ENCODE results near the gene SLC1A4. TPM values are rescaled to one million over a fixed set of nuclear protein-coding genes. Genes with fewer than 3 reads are reported as not detected.

SLC1A4 gene
- total RNA-seq, 3 donors from 2014 or later, result 9.1 to 31.5 (median 11.4) TPM

DNA sequence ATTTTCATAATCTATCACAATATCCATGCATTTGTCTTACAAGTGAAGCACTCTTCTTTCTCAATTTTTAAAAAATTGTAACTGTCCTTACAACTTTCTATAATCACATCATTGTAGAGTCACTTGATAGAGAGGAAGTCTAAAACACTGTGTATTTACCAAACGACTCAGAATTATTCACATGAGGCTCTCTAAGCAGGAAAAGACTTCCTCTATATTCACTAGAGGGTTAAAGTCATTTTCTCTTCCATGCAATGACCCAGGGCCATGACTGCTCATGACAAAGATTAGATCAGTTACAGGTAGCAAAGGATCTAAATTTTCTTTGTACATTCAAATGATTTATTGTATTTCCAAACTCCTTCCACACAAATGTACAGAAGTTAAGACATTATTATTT, 9.0 kb upstream of the SLC1A4 start:
- TF ChIP-seq, protein P1, sequence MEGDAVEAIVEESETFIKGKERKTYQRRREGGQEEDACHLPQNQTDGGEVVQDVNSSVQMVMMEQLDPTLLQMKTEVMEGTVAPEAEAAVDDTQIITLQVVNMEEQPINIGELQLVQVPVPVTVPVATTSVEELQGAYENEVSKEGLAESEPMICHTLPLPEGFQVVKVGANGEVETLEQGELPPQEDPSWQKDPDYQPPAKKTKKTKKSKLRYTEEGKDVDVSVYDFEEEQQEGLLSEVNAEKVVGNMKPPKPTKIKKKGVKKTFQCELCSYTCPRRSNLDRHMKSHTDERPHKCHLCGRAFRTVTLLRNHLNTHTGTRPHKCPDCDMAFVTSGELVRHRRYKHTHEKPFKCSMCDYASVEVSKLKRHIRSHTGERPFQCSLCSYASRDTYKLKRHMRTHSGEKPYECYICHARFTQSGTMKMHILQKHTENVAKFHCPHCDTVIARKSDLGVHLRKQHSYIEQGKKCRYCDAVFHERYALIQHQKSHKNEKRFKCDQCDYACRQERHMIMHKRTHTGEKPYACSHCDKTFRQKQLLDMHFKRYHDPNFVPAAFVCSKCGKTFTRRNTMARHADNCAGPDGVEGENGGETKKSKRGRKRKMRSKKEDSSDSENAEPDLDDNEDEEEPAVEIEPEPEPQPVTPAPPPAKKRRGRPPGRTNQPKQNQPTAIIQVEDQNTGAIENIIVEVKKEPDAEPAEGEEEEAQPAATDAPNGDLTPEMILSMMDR (IDR thresholded peaks at IDR 0.05), result no peak
- TF ChIP-seq POLR2AphosphoS5 (IDR thresholded peaks at IDR 0.05) (no peak), POLR2A (IDR thresholded peaks at IDR 0.05) (no peak)
- no peak overlapping the region for H3K4me3 ChIP-seq
- no peaks in the 10 kb centered on the region for H3K36me3 ChIP-seq
- H3K27ac ChIP-seq, result no peak overlapping the region
- intact Hi-C loops (cut with DNase I; ENCODE audit: low total_unique reads), result no loop called here
- H3K27me3 ChIP-seq, result no peaks in the 10 kb centered on the region
- H3K9me3 ChIP-seq, result no peaks in the 10 kb centered on the region
- no peak for DNase-seq (ENCODE audit: low spot score in 2 of 2)
- H3K4me1 ChIP-seq, result no peaks in the 10 kb centered on the region

DNA sequence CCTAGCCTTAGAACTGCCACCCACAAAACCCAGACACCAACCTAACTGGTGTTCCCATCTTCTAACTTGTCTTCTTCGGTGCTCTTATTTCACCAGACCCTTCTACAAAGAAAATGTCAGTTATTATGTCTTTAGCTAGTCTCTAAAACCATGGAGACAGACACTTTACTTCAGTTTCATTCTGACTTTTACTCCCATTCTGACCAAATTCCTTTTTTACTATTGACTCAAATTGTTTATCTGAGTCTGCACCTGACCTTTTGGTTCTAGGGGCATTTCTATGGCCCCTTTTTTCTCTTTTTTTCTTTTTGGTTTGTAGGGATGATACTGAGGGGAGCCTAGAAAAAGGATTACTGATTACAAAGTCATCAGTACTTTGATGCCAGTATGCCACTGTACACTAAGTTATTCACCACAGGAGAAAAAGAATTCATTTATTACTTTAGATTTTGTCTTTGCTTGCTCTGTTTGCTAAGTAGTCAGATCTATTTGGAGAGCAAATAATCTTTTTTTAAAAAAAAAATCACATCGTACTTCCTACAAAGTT, 6.8 kb upstream of the SLC1A4 start:
- DNase-seq (ENCODE audit: low spot score in 2 of 2), result no peak
- intact Hi-C loops (cut with DNase I; ENCODE audit: low total_unique reads), result no loop called here
- TF ChIP-seq, protein P1 (IDR thresholded peaks at IDR 0.05), result no peak
- TF ChIP-seq POLR2AphosphoS5 (IDR thresholded peaks at IDR 0.05), result no peak
- TF ChIP-seq POLR2A (IDR thresholded peaks at IDR 0.05), result no peak

DNA sequence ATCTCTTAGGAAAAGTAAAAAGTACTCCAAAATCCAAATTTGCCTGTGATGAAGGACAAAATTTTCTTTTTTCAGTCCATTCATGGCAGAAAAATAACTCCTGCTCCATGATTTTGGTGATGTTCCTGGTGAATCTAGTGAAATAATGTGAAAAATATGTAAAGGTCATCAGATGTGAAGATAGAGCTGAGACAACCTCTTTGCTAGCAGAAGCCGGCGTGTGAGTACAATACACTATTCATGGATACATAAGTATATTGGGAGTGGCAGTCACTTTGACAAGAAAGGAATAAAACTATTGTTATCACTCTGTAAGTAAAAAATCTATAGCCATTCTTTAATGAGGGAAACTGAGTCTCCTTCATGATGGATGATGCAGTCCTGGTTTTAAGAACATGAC, 6.3 kb upstream of the SLC1A4 start:
- H3K4me3 ChIP-seq, result no peak overlapping the region
- intact Hi-C loops (cut with DNase I; ENCODE audit: low total_unique reads), result no loop called here
- no peaks in the 10 kb centered on the region for H3K4me1 ChIP-seq
- DNase-seq (ENCODE audit: low spot score in 2 of 2), result no peak
- H3K36me3 ChIP-seq, result no peaks in the 10 kb centered on the region
- H3K27ac ChIP-seq, result no peak overlapping the region
- H3K9me3 ChIP-seq, result no peaks in the 10 kb centered on the region
- no peaks in the 10 kb centered on the region for H3K27me3 ChIP-seq
- TF ChIP-seq, protein P1 (IDR thresholded peaks at IDR 0.05), result no peak
- TF ChIP-seq POLR2A (IDR thresholded peaks at IDR 0.05), result no peak
- no peak for TF ChIP-seq POLR2AphosphoS5 (IDR thresholded peaks at IDR 0.05)

More for the DNA sequence above, 6.8 kb upstream of the SLC1A4 start:
- no peaks in the 10 kb centered on the region for H3K4me1 ChIP-seq
- H3K27me3 ChIP-seq, result no peaks in the 10 kb centered on the region
- H3K4me3 ChIP-seq, result no peak overlapping the region
- H3K9me3 ChIP-seq, result no peaks in the 10 kb centered on the region
- no peak overlapping the region for H3K27ac ChIP-seq
- no peaks in the 10 kb centered on the region for H3K36me3 ChIP-seq

DNA sequence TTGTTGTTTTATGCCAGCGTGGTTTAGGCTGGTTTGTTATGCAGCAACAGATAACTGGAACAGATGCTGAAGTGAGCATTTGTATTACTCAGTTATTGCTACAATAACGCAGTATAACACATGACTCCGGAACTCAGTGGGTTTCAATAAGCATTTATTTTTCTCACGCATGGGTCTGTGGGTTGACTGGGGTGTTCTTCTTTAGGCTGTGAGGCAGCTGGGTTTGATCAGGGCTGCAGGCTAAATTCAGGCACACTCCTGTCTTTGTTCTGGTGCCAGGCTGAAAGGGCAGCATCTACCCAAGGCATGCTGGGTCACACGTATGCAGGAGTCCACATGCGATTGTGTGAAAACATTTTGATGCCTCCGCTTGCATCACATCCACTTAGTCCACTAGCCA, 3.8 kb upstream of the SLC1A4 start:
- intact Hi-C loops (cut with DNase I; ENCODE audit: low total_unique reads), result no loop called here
- Histone ChIP-seq H3K4me1 (peaks cover 4% of the 10 kb centered on the region in 2 donors), H3K27me3 (no peaks in the 10 kb centered on the region), H3K36me3 (no peaks in the 10 kb centered on the region), H3K4me3 (no peak overlapping the region), H3K27ac (no peak overlapping the region), H3K9me3 (no peaks in the 10 kb centered on the region)
- no peak for TF ChIP-seq POLR2AphosphoS5 (IDR thresholded peaks at IDR 0.05)
- TF ChIP-seq, protein P1 (IDR thresholded peaks at IDR 0.05), result no peak
- no peak for TF ChIP-seq POLR2A (IDR thresholded peaks at IDR 0.05)
- DNase-seq (ENCODE audit: low spot score in 2 of 2), result no peak

DNA sequence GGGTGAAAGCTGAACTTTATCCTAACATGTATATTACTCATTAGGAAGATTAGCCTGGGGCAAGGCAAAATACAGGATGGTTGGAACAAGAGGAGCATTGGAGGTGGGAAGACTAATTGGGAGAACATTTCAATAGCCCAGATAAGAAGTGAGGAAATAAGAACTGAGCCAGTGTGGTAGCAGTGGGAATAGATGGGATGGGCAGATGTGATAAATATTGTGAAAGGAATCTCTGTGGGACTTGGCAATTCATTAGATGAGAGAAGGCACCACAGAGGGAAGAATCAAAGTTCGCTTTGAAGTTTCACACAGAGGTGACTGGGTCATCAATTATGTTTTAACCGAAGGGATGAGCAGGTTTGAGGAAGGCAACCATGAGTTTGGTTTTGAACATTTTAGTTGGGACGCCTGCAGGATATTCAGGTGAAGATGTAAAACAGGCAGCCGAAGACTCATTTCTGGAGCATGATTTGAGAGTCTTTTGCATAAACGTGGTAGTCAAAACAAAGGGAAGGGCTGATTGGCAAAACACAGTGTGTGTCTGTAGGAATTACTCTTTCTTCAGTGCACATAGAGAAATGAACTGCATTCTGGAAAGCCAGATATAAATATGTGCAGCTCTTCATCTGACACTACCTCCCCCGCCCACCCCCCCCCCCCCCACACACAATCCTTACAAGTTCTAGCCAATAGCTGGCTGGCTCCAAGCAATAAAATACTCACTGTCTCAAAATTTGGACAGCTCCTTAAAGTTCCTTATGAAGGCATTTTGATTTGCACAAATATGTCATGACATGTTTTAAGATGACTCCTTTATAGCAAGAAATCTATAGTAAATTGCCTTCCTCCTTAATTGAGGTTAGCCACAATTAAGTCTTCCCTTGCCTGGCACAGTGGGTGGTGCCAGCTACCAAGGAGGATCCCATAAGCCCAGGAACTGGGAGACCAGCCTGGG, 1.9 kb upstream of the SLC1A4 start:
- Histone ChIP-seq H3K27ac (no peak overlapping the region), H3K4me3 (peak overlapping the region; percentile 68 to 93 (median 70)), H3K36me3 (no peaks in the 10 kb centered on the region), H3K9me3 (no peaks in the 10 kb centered on the region), H3K27me3 (no peaks in the 10 kb centered on the region), H3K4me1 (peaks cover 4% of the 10 kb centered on the region in 2 donors)
- DNase-seq (ENCODE audit: low spot score in 2 of 2), result no peak
- TF ChIP-seq POLR2A (IDR thresholded peaks at IDR 0.05), result no peak
- TF ChIP-seq, protein P1 (IDR thresholded peaks at IDR 0.05), result no peak
- TF ChIP-seq POLR2AphosphoS5 (IDR thresholded peaks at IDR 0.05), result no peak
- intact Hi-C loops (cut with DNase I; ENCODE audit: low total_unique reads), result no loop called here

Measured in breast epithelium (tissue), 4 donors.